Lung (tissue), 12 donors: Measurements from ENCODE around the gene REXO4. TPM values are rescaled to one million over a fixed set of nuclear protein-coding genes. Genes with fewer than 3 reads are reported as not detected.

ENCODE experiments used
- ATAC-seq: fragments of 200-7000 bp; cut with Tn5 transposase; one replicate; pipeline ENCODE4 v1.9.1; 2020; ENCODE audit warnings: moderate number of reproducible peaks; ENCODE audit not compliant: insufficient read depth, low FRiP score
- DNase-seq, 3 donors: peaks; one replicate each; pipeline ENCODE4 v3.0.0-alpha.2; 2013 to 2017
- H3K27ac ChIP-seq, 2 donors: one replicate each; pipeline ENCODE4 v1.5.1; 2013; ENCODE audit warnings: mild to moderate bottlenecking in 2 of 2, moderate library complexity in 2 of 2, control low read depth in 1 of 2, inconsistent platforms in 1 of 2, low read depth in 1 of 2, low read length in 1 of 2
- H3K27me3 ChIP-seq, 3 donors: one replicate each; pipeline ENCODE4 v1.5.1; 2013; ENCODE audit warnings: low read length in 2 of 3; ENCODE audit not compliant: control insufficient read depth in 3 of 3, insufficient read depth in 3 of 3
- H3K36me3 ChIP-seq, 4 donors: one replicate each; pipeline ENCODE4 v1.5.1; 2013; ENCODE audit warnings: low read length in 4 of 4, mild to moderate bottlenecking in 1 of 4, moderate library complexity in 1 of 4; ENCODE audit not compliant: control insufficient read depth in 4 of 4, insufficient read depth in 4 of 4
- H3K4me1 ChIP-seq, 5 donors: one replicate each; pipeline ENCODE4 v1.5.1; 2013; ENCODE audit warnings: low read length in 5 of 5, mild to moderate bottlenecking in 2 of 5, moderate library complexity in 1 of 5; ENCODE audit not compliant: control insufficient read depth in 5 of 5, insufficient read depth in 5 of 5
- H3K4me3 ChIP-seq: one replicate; pipeline ENCODE4 v1.5.1; 2013; ENCODE audit warnings: mild to moderate bottlenecking, control low read depth, moderate library complexity
- H3K9ac ChIP-seq, 2 donors: one replicate each; pipeline ENCODE4 v1.5.1; 2013; ENCODE audit warnings: low read length in 2 of 2, control low read depth in 1 of 2; ENCODE audit not compliant: insufficient read depth in 1 of 2
- H3K9me3 ChIP-seq, 4 donors: one replicate each; pipeline ENCODE4 v1.5.1; 2013; ENCODE audit warnings: low read length in 3 of 4, mild to moderate bottlenecking in 1 of 4, moderate library complexity in 1 of 4; ENCODE audit not compliant: control insufficient read depth in 4 of 4, insufficient read depth in 3 of 4
- CTCF ChIP-seq: IDR thresholded peaks from 2 replicates; pipeline ENCODE4 v1.5.1; 2012; ENCODE audit warnings: mild to moderate bottlenecking; ENCODE audit errors: control extremely low read depth, extremely low read depth
- WGBS, 2 donors: extraction: QIAGEN DNeasy Blood & Tissue Kit; methylation state at CpG; one replicate each; pipeline ENCODE4 v1.1.7; 2013; 5-methylcytosine and 5-hydroxymethylcytosine counted together
- polyA plus RNA-seq, 2 donors: library from polyadenylated mRNA; stranded (reverse); fragments of 200-250 nt; gene quantifications; one replicate each; pipeline ENCODE4 v1.2.1, GENCODE V29; 2013
- total RNA-seq, 2 donors: library from RNA; depleted of rRNA in 1 of 2; stranded (reverse); fragments of >200 nt in 1 of 2; gene quantifications; one replicate each; pipeline ENCODE4 v1.2.1, GENCODE V29; 2014 to 2021
- donor health status: control.
- donor health status: control.
- donor health status: Bipolar disorder and iron deficiency.
- donor health status: healthy.
- donor health status: DM: yes; HTN: yes; CAD: no.

The REXO4 gene
- total and polyA plus RNA-seq, 4 donors = 14.6 to 20.4 (median 19.9) TPM

DNA sequence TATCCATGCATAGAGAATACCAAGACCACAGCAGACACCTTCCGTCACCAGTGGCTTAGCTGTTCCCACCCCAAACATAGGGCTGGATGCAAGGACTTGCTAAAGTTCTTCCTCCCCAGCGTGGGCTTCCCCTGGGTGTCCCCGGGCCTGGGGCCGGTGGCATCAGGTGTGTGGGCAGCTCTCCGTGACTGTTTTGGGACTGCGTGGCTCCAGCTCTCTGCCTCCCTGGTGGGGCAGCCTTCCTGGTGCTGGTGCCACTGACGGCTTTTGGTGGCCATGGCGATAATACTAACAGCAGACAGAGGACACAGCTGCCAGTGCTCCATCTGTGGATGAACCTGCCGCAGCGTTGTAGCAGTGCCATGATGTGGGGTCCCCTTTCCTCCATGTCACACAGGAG is 46.8 kb upstream of the REXO4 start:
- Histone ChIP-seq H3K27ac (no peak overlapping the region), H3K4me1 (peaks cover 0 to 12% (median 4%) of the 10 kb centered on the region in 5 donors), H3K9me3 (no peaks in the 10 kb centered on the region), H3K9ac (no peak overlapping the region), H3K4me3 (no peak overlapping the region), H3K27me3 (no peaks in the 10 kb centered on the region), H3K36me3 (peaks cover 0 to 20% (median 0%) of the 10 kb centered on the region in 4 donors)
- ATAC-seq (no peak), DNase-seq (no peak)
- 90 to 94% methylated on average over 10 of the region's 10 CpGs for WGBS, 2 donors
- TF ChIP-seq CTCF = no peak

- H3K9me3 ChIP-seq = no peaks in the 10 kb centered on the region
- peak overlapping the region in 1 of 2 donors; percentile 8 for H3K27ac ChIP-seq
- DNase-seq (no peak), ATAC-seq (peak; percentile 13)
- no peak overlapping the region for H3K4me3 ChIP-seq
- WGBS, 2 donors = 67 to 80% methylated on average over 24 of the region's 24 CpGs
- H3K27me3 ChIP-seq = no peaks in the 10 kb centered on the region
- TF ChIP-seq CTCF = no peak
- no peak overlapping the region for H3K9ac ChIP-seq
- H3K36me3 ChIP-seq = peaks cover 0 to 16% (median 0%) of the 10 kb centered on the region in 4 donors
- H3K4me1 ChIP-seq = peaks cover 0 to 15% (median 7%) of the 10 kb centered on the region in 5 donors
Measured at GRCh38 chr9:133463864-133464615, 46.2 kb upstream of the REXO4 start.

- TF ChIP-seq CTCF = no peak
Measured at GRCh38 chr9:133463234-133463863, 45.5 kb upstream of the REXO4 start.

More at GRCh38 chr9:133463234-133463863, 45.5 kb upstream of the REXO4 start:
- DNase-seq = no peak
- Histone ChIP-seq H3K4me3 (no peak overlapping the region), H3K9ac (no peak overlapping the region), H3K9me3 (no peaks in the 10 kb centered on the region), H3K36me3 (peaks cover 0 to 10% (median 0%) of the 10 kb centered on the region in 4 donors), H3K27ac (no peak overlapping the region), H3K4me1 (peaks cover 0 to 15% (median 7%) of the 10 kb centered on the region in 5 donors), H3K27me3 (no peaks in the 10 kb centered on the region)
- ATAC-seq = no peak
- WGBS, 2 donors = 92 to 94% methylated on average over 22 of the region's 22 CpGs
